CD4-positive, alpha-beta T cell treated with Interleukin-17A for 4 hours (primary cell): Measurements from ENCODE around the gene B3GNT3.
"Not testable (repeated sequence)": the region's sequence is repeated elsewhere in the genome, so short reads cannot be mapped to it uniquely, and the experiment has no call there.

Experiments used
- DNase-seq: peaks from one replicate; pipeline ENCODE4 v3.0.0-alpha.2; 2020; ENCODE audit warnings: mixed read lengths

B3GNT3 gene

DNA sequence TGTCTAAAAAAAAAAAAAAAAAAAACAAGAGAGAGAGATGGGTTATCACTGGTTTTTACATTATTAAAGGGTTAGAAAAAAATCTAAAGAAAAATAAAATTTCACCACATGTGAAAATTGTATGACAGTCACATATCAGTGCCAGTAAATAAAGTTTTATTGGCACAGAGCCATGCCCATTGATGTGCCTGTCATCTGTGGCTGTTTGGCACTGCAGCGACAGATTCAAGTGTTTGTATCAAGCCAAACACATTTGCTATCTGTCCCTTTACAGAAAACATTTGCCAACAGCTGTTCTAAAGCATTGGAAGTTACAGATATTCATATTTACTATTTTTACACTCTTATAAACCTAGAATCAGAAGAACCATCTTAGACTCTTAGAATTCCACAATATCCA, 27.4 kb upstream of the B3GNT3 start:
- no peak for DNase-seq

DNA sequence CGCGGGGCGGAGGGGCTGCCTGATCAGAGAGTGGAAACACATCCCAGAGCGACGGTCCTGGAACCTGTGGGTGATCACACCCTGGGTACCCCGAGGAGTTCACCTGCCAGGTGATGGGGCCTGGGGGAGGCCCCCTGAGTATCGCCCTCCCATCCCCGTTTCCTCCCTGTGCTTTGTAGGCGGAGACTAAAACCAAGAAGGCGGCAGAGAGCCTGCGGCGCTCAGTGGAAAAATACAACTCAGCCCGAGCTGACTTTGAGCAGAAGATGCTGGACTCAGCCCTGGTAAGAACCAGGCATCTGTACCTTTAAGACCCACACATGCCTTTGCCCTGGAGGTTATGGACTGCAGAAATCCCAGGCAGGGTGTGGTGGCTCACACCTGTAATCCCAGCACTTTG, 24.3 kb upstream of the B3GNT3 start:
- no peak for DNase-seq

DNA sequence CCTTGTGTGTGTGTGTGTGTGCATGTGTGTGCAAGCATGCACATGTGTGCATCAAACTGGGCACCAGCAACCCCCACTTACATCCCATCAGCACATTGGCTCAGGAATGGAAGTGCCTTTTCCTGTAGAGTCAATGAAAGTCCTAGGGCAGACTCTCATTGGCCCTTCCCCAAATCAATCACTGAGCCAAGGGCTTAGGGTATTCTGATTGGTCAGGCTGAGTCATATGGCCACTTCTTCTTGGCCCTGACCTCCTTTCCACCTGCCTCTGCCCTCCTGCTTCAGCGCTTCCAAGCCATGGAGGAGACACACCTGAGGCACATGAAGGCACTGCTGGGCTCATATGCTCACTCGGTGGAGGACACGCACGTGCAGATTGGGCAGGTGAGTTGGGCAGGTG, 22.8 kb upstream of the B3GNT3 start:
- DNase-seq = no peak

DNA sequence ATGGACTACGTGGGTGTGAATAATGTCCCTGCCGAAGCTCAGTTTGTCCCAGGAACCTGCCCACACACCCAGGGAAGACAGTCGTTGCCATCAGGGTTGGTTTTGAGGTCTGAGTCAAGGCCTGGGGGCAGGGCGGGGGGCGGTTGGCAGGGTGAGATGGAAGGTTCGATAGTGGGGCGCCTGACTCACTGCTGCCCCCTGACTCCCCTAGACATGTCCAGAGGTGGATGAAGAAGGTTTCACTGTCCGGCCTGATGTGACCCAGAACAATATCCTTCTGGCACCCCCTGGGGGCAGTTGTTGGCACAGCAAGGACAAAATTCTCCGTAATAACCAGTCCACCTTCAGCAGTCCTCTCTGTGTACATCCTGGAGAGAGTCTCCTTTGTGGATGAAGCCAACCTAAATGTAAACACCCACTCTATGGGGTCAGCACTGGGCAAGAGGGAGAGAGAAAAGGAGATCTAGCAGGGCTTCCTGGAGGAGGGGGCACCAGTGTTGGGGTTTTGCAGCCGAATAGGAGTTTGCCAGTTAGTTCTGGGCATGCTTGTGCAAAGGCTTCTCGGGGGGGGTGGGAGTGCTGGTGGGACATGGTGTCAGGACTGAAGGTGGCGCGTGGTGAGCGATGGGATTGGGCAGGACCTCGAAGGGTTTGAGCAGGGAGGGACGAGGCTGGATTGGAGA, 19.6 kb upstream of the B3GNT3 start:
- DNase-seq = peak; percentile 60

DNA sequence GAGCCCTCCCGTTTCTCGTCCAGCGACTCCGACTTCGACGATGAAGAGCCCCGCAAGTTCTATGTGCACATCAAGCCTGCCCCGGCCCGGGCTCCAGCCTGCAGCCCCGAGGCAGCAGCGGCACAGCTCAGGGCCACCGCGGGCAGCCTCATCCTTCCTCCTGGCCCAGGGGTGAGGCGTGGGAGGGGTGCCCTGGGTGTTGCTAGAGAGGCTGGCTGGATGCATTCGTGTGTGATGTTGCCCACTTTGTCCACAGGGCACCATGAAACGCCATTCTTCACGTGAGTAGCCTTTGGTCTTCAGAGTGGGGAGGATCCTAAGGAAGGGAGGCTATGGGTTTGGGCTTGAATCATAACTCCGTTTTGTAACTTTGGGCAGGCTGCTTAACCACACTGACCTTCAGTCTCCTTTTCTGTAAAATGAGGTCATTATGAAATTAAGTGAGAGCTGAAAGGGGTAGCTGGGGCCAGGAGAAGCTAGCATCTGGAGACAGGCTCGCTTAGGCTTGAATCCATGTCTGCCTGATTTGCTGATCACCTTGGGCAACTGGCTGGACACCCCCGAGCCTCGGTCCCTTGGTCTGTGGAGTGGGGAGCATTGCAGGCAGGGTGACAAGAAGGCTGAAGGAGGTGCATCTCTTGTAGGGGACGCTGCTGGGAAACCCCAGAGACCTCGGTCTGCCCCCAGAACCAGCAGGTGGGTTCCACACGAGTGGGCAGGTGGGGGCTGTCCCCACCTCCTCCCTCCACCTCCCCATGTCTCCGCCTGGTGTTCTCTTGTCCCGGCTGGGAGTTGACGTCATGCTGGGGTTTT, 18.7 kb upstream of the B3GNT3 start:
- no peak for DNase-seq

DNA sequence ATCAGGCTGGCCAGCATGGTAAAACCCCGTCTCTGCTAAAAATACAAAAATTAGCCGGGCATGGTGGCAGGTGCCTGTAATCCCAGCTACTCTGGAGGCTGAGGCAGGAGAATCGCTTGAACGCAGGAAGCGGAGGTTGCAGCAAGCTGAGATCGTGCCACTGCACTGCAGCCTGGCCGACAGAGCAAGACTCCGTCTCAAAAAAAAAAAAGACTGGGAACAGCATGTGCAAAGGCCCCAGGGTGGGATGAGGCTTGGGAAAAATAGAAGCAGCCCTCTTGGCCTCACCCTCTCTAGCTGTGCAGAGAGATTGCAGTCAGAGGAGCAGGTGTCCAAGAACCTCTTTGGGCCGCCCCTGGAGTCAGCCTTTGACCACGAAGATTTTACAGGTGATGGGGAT, 17.1 kb upstream of the B3GNT3 start:
- not testable (repeated sequence) for DNase-seq

DNA sequence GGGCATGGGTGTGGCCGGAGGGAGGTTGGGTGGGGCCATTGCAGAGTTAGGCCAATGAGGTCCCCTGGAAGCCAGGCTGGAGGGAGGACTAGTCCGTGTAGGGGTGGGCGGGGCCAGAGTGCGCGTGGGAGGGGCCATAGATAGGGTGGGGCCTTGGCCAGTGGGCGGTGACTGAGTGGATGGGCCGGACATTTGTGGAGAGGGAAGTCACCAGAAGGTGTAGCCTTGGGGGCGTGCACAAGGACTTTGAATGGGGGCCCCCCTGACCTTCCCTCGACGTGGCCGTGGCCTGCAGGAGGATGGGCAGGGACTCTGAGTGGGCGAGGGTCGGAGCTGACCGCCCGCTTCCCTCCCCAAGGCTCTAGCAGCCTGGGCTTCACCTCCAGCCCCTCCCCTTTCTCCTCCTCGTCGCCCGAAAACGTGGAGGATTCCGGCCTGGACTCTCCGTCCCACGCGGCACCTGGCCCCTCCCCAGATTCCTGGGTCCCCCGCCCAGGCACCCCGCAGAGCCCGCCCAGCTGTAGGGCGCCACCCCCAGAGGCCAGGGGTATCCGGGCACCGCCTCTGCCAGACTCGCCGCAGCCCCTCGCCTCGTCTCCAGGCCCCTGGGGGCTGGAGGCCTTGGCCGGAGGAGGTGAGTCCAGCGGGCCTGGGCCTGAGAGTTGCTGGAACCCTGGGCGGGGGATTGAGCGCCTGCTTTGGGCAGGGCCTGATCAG, 16.5 kb upstream of the B3GNT3 start:
- DNase-seq = peak; percentile 40

DNA sequence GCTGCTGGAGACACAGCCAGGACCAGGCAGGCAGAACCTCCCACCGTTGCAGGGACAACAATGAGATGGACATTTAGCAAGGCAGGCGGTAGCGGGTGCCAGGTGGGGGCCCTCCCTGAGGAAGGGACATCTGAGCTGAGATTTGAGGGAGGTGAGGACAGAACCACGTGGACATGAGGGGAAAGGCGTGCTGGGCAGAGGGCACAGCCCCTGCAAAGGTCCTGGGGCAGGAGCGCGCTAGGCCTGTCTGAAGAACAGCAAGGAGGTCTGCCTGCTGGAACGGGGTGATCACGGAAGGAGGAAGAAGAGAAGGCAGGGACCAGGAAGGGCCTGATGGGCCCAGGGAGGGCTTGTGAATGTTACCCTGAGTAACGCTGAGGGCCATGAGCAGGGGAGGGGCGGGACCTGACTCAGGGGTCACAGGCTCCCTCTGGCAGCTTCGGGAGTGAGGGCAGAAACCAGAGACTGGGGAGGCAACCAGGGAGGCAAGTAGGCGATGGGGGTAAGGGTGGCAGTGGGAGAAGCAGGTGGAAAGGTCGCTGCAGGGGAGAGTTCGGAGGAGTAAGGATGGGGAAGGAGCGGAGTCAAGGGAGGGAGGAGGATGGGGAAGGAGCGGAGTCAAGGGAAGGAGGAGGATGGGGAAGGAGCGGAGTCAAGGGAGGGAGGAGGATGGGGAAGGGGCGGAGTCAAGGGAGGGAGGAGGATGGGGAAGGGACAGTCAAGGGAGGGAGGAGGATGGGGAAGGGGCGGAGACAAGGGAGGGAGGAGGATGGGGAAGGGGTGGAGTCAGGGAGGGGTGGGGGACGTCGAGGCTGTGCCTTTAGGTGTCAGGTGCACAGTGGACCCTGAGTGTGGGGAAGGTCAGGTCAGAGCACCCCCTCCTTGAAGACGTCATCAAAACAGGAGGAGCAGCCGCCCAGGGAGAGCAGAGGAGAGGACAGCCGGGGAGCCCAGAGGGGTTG, 15.7 kb upstream of the B3GNT3 start:
- DNase-seq = peak; percentile 21

DNA sequence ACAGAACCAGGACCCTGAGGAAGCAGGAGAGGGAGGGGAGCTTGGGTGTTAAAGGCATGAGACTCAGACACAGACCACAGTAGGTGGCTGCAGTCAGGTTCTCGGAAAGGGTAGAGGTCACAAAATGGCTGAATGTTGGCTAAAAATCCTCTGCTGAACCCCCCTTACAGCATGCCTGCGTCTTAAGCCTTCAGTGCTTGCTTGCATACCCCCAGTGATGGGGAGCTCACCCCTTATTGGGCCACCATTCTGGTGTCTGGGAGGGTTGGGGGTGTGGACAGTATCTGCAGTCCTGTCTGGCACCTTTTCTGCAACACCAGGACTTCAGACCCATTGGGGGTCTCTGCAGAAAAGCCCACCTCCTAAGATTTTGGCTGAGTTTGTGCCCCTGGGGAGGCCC, 14.2 kb upstream of the B3GNT3 start:
- no peak for DNase-seq

DNA sequence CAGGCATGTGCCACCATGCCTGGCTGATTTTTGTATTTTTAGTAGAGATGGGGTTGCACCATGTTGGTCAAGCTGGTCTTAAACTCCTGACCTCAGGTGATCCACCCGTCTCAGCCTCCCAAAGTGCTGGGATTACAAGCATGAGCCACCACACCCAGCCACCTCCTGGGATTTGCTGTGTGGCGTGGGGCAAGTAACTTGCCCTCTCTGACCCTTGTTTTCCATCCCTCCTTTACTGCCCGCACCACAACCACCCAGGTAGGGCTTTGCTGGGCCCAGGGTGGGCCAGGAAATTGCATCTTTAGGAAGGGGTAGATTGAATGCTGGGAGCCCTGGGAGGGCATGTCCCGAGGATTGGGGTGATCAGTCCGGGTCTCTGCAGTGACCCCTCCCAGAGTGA, 11.2 kb upstream of the B3GNT3 start:
- DNase-seq = not testable (repeated sequence)

DNA sequence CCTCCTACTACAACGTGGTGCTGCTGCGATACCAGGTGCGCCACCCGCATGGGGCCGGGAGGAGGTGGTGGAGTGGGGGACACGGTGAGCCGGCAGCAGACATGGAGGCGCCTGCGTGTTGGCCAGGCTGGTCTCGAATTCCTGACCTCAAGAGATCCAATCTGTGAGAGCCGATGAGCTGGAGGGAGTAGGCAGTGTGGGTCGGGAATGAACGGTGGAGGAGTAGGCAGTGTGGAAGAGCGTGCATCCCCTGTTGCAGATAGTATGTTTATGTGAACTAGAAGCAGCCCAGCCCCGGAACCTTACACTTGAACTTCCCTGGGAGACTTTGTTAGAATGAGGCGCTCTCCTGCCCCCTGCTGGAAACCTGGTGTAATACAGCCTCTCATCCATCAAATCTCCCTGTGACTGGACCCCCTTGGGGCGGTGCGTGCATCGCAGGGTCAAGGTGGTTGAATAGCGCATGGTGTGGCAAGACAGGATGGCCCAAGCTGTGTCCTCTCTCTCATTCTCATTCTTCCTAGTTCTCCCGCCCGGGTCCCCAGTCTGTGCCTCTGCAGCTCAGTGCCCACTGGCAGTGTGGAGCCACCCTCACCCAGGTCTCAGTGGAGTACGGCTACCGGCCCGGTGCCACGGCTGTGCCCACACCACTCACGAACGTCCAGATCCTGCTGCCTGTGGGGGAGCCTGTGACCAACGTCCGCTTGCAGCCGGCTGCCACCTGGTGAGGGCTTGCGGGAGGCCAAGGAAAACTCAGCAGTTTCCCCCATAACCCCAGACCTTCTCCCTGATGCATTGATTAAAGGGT, 10.5 kb upstream of the B3GNT3 start:
- peak; percentile 86 for DNase-seq

DNA sequence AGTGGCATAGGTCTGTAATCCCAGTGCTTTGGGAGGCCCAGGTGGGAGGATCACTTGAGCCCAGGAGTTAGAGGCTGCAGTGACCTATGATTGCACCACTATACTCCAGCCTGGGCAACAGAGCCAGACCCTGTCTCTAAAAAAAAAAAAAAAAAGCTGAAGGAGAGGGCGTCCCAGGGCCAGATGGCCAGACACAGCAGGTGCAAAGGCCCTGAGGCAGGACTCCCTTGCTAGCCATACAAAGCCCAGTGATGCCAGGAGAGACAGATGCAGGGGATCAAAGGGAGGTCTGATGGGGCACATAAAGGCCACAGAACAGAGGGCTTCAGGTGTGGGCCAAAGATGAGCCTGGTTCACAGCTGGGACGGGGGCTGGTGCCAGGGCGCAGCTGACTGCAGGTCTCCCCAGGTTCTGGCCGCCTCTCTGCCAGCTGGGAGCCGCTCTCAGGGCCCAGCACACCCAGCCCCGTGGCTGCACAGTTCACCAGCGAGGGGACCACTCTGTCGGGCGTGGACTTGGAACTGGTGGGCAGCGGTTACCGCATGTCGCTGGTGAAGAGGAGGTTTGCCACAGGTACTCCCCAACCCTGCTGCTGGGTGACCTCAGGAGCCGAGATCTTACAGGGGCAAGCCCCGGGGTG, 7.5 kb upstream of the B3GNT3 start:
- no peak for DNase-seq

DNA sequence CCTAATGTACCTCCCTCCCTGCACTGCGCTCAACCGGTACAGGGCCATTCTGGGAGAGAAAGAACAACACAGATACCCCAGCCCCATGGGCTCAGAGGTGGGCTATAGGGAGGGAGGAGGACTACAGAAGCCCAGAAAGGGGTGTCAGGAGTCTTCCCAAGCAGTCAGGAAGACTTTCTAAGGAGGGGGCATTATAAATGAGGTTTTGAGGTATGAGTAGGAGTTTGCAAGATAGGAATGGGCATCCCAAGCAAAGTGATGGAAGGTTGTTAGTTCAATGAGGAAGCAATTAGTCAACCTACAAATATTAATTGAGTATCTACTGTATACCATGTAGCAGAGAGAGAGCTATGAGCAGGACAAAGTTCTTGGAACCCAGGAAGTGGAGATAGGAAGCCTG, 6.3 kb upstream of the B3GNT3 start:
- no peak for DNase-seq

DNA sequence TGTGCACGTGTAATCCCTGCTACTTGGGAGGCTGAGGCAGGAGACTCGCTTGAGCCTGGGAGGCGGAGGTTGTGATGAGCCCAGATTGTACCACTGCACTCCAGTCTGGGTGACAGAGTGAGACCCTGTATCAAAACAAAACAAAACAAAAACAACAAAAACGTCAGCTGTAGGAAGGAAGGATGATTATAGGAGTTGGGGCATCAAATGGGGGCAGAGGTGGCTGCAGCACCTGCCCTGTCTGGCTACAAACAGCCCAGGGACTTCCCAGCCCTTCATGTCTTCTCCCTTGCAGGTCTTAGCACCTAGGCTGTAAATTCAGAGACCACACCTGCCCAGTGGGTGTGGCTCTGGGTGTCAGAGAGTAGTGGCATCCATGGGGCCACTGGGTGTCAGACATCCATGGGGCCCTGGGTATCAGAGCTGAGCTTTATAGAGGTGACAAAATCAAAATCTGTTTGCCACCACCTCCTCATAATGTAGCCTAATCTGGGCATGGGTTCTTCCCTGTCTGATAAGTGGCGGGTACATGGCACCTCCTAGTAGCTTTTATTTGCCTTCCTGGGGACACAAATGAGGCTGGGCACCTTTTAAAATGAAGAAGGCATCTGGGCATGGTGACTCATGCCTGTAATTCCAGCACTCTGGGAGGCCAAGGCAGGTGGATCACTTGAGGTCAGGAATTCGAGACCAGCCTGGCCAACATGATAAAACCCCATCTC, 4.7 kb upstream of the B3GNT3 start:
- no peak for DNase-seq

DNA sequence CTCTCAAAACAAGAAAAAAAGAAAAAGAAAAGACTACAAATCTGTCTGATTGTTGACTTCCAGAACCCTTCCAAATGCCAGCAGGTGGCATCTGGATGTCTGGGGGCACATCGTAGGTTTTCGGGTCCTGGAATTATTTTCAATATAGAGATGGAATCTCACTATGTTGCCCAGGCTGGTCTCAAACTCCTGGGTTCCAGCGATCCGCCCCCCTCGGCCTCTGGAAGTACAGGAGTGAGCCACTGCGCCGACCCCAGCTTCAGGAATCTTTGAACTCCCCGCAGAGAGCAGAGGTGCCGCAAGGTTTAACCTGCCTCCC, 567 bp upstream of the B3GNT3 start:
- DNase-seq = no peak

DNA sequence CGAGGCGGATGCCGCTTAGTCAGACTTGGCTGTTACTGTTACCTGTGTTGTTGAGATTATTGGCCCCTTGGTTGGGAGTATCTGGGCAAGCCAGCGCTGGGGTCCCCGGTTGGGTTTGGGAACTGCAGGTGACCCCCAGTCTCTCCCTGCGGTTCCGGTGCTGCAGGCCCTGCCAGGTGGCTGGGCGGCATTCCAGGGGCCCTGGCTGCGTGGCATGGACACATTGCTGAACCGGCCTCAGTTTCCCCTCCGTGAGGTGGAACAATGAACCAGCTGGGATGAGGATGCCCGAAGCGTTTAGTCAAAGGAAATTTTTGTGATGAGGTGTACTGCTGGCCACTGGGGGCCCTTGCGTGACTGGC, 538 bp downstream of the B3GNT3 start:
- DNase-seq = no peak

DNA sequence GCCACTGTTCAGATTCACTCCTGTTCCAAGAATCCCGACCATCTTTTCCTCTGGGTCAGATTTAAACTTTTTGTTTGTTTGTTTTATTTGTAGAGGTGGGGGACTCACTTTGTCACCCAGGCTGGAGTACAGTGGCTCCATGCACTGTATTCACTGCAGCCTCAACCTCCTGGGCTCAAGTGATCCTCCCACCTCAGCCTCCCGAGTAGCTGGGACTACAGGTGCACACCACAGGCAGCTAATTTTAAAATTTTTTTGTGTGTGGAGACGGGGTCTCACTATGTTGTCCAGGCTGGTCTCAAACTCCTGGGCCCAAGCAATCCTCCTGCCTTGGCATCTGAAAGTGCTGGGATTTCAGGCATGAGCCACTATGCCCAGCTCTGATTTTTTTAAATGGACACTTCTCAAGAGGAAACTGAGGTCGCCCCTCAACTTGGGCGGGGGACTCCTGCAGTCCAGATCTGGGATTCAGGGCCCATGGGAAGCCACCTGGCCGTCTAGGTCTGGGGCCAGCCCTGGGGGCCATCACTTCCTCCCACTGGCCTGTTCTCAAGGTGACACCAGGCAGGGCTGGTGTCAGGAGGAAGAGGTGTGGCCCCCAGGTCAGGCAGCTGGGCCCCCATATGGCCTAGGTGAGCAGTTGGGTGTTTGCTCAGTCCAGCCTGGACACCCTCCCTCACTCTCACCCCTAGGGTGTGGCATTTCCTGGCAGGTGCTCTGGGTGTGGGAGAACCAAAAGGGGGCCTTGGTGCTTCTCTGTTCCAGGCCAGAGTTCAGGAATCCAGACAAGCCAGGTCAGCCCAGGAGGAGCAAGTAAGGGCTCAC, 1.3 kb downstream of the B3GNT3 start:
- DNase-seq = no peak

DNA sequence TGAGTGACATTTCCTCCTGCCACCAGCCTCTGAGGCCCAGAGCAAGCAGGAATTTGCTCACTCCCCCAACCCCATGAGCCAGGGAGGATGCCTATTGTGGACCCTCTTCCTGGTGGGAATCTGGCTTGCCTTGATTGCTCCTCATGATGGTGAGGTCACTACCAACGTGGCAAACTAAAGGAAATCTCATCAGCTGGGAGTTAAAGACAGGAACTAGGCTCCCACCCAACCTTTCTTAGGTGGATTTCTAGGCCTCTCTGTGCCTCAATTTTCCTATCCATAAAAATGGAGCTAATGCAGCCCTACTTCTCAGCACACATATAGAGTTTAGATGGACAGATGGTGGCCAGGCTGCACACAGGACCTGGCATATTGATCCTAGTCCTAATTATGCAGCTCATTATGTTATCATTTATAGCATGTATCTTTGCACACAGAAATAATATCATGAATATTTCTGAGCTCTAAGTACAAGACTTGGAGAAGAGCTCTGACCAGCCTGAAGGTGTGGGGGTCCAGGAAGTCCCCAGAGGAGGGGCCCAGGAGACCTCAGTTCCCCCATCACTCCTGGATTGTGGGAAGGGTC, 2.0 kb downstream of the B3GNT3 start:
- DNase-seq = no peak

DNA sequence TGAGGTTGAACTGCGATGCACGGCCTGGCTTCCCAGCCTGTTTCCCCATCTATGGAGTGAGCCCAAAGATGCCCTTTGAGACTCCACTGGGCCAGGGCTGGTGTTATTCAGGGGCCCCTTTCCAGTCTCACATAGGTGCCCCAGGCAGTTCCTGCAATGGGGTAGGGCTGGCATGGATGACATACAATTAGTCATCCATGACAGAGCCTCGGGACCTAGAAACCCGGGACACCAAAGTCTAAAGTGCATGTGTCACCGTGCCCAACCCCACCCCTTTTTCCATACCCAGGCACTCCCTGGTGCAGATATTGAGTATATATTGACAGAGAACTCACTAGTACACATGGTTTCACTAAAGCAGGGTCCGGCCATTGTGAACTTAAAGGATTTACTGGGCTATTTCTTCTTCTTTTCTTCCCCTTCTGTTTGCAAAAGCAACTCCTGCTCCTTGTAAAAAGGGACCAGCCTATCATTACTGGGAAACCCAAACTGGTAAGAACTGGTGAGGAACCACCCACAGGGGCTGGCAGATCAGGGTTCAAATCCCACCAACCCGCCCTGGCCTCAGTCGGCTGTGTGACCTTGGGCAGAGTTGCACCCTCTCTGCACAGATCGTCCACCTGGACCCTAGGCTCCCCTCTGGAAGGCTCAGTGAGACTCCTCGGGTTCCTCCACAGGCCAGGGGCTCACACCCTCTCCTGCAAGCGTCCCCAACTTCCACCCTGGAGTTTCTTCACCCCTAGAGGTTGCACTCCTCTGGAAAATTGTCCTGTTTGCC, 2.7 kb downstream of the B3GNT3 start:
- peak; percentile 24 for DNase-seq
